DMS 273 (cell line): ENCODE results near the gene HGD.
"Not testable (repeated sequence)": the region's sequence is repeated elsewhere in the genome, so short reads cannot be mapped to it uniquely, and the experiment has no call there.

Source experiments
- DNase-seq: peaks from one replicate; lab custom pipeline; 2025; ENCODE audit not compliant: unreplicated experiment; lab: John Stamatoyannopoulos, UW

Gene HGD

GRCh38 chr3:120640231-120640630 lies 41.8 kb downstream of the HGD start:
- DNase-seq, result peak; percentile 70

- DNase-seq, result not testable (repeated sequence)
Observed at GRCh38 chr3:120638820-120639219, 43.2 kb downstream of the HGD start.

GRCh38 chr3:120637851-120638559 lies 44.0 kb downstream of the HGD start:
- DNase-seq, result peak; percentile 25

- no peak for DNase-seq
Observed at GRCh38 chr3:120636795-120637401, 45.1 kb downstream of the HGD start.

GRCh38 chr3:120634539-120634938 lies 47.5 kb downstream of the HGD start:
- DNase-seq, result peak; percentile 53

GRCh38 chr3:120625159-120625586 lies 56.9 kb downstream of the HGD start:
- no peak for DNase-seq

- no peak for DNase-seq
Observed at GRCh38 chr3:120623727-120624093, 58.3 kb downstream of the HGD start.

GRCh38 chr3:120622870-120623726 lies 58.9 kb downstream of the HGD start:
- peak; percentile 79 for DNase-seq

GRCh38 chr3:120622457-120622856 lies 59.6 kb downstream of the HGD start:
- no peak for DNase-seq

- DNase-seq, result peak; percentile 43
Observed at GRCh38 chr3:120616745-120617144, 65.3 kb downstream of the HGD start.

GRCh38 chr3:120615847-120616609 lies 66.0 kb downstream of the HGD start:
- peak; percentile 98 for DNase-seq

- no peak for DNase-seq
Observed at GRCh38 chr3:120614765-120615164, 67.3 kb downstream of the HGD start.

- no peak for DNase-seq
Observed at GRCh38 chr3:120608506-120608905, 73.5 kb downstream of the HGD start.

- no peak for DNase-seq
Observed at GRCh38 chr3:120604784-120605183, 77.3 kb downstream of the HGD start.

GRCh38 chr3:120604382-120604781 lies 77.7 kb downstream of the HGD start:
- DNase-seq, result no peak

- DNase-seq, result no peak
Observed at GRCh38 chr3:120602682-120603081, 79.4 kb downstream of the HGD start.

- DNase-seq, result no peak
Observed at GRCh38 chr3:120601554-120601953, 80.5 kb downstream of the HGD start.

GRCh38 chr3:120599211-120599610 lies 82.8 kb downstream of the HGD start:
- DNase-seq, result no peak

- no peak for DNase-seq
Observed at GRCh38 chr3:120597445-120598049, 84.5 kb downstream of the HGD start.

GRCh38 chr3:120596853-120597223 lies 85.2 kb downstream of the HGD start:
- DNase-seq, result no peak
